Nephron progenitor cell (in vitro differentiated cells): ENCODE results near the gene CMIP.

Experiments used
- DNase-seq: peaks from one replicate; pipeline ENCODE4 v3.0.0; 2021
- H3K27ac Mint-ChIP-seq: 2 replicates; pipeline ENCODE4 v1.8.0; 2021; ENCODE audit warnings: mild to moderate bottlenecking, moderate library complexity, mixed read lengths
- H3K27me3 Mint-ChIP-seq: 2 replicates; pipeline ENCODE4 v1.8.0; 2021; ENCODE audit warnings: mild to moderate bottlenecking, low read depth, mixed read lengths; ENCODE audit not compliant: poor library complexity
- H3K36me3 Mint-ChIP-seq: 2 replicates; pipeline ENCODE4 v1.8.0; 2021; ENCODE audit warnings: low read depth, mixed read lengths
- H3K4me1 Mint-ChIP-seq: 2 replicates; pipeline ENCODE4 v1.8.0; 2021; ENCODE audit warnings: mixed read lengths
- H3K4me3 Mint-ChIP-seq: 2 replicates; pipeline ENCODE4 v1.8.0; 2021; ENCODE audit warnings: mild to moderate bottlenecking, moderate library complexity, mixed read lengths
- H3K9me3 Mint-ChIP-seq: 2 replicates; pipeline ENCODE4 v1.8.0; 2021; ENCODE audit warnings: mild to moderate bottlenecking, moderate library complexity, mixed read lengths
- CTCF ChIP-seq: fragments of 200-600 bp; sonication (generic); IDR thresholded peaks from 2 replicates; pipeline ENCODE4 v1.5.0; 2021; ENCODE audit warnings: antibody characterized with exemption

CMIP gene

GRCh38 chr16:81539009-81539758 lies 94.6 kb downstream of the CMIP start:
- peaks cover 12% of the 10 kb centered on the region for H3K36me3 Mint-ChIP-seq
- peak overlapping the region; percentile 21 for H3K27ac Mint-ChIP-seq
- H3K27me3 Mint-ChIP-seq, result peaks cover 4% of the 10 kb centered on the region
- no peak for TF ChIP-seq CTCF
- H3K9me3 Mint-ChIP-seq, result no peaks in the 10 kb centered on the region
- H3K4me3 Mint-ChIP-seq, result peak overlapping the region; percentile 4
- no peak for DNase-seq
- H3K4me1 Mint-ChIP-seq, result peaks cover 84% of the 10 kb centered on the region

GRCh38 chr16:81539759-81540472 lies 95.3 kb downstream of the CMIP start:
- H3K36me3 Mint-ChIP-seq, result peaks cover 12% of the 10 kb centered on the region
- peak overlapping the region; percentile 4 for H3K4me3 Mint-ChIP-seq
- no peak for TF ChIP-seq CTCF
- H3K9me3 Mint-ChIP-seq, result no peaks in the 10 kb centered on the region
- H3K27me3 Mint-ChIP-seq, result peaks cover 10% of the 10 kb centered on the region
- DNase-seq, result no peak
- peaks cover 84% of the 10 kb centered on the region for H3K4me1 Mint-ChIP-seq
- peak overlapping the region; percentile 17 for H3K27ac Mint-ChIP-seq

- no peak for TF ChIP-seq CTCF
- peaks cover 86% of the 10 kb centered on the region for H3K4me1 Mint-ChIP-seq
- DNase-seq, result no peak
- peak overlapping the region; percentile 48 for H3K27ac Mint-ChIP-seq
- H3K4me3 Mint-ChIP-seq, result no peak overlapping the region
- no peaks in the 10 kb centered on the region for H3K9me3 Mint-ChIP-seq
- H3K27me3 Mint-ChIP-seq, result peaks cover 10% of the 10 kb centered on the region
- peaks cover under 1% of the 10 kb centered on the region for H3K36me3 Mint-ChIP-seq
Observed at GRCh38 chr16:81541314-81541713, 96.7 kb downstream of the CMIP start.

- peaks cover 94% of the 10 kb centered on the region for H3K4me1 Mint-ChIP-seq
- no peak for DNase-seq
- no peaks in the 10 kb centered on the region for H3K36me3 Mint-ChIP-seq
- peak overlapping the region; percentile 89 for H3K27ac Mint-ChIP-seq
- TF ChIP-seq CTCF, result no peak
- H3K4me3 Mint-ChIP-seq, result no peak overlapping the region
- no peaks in the 10 kb centered on the region for H3K9me3 Mint-ChIP-seq
- H3K27me3 Mint-ChIP-seq, result peaks cover 10% of the 10 kb centered on the region
Observed at GRCh38 chr16:81542609-81543570, 98.3 kb downstream of the CMIP start.

GRCh38 chr16:81543571-81543970 lies 99.0 kb downstream of the CMIP start:
- Mint-ChIP-seq H3K27ac (no peak overlapping the region), H3K4me3 (no peak overlapping the region), H3K27me3 (peaks cover 10% of the 10 kb centered on the region), H3K4me1 (peaks cover 87% of the 10 kb centered on the region), H3K9me3 (no peaks in the 10 kb centered on the region), H3K36me3 (no peaks in the 10 kb centered on the region)
- no peak for DNase-seq
- TF ChIP-seq CTCF, result no peak
